HG03103 (cell line): ENCODE results near the gene SECTM1.
"Not testable (repeated sequence)": the region's sequence is repeated elsewhere in the genome, so short reads cannot be mapped to it uniquely, and the experiment has no call there.

Experiments used
- ATAC-seq: cut with Tn5 transposase; IDR thresholded peaks from one replicate; pipeline ENCODE4 v1.9.1; 2021; ENCODE audit warnings: low read depth; ENCODE audit not compliant: unreplicated experiment

The SECTM1 gene

DNA sequence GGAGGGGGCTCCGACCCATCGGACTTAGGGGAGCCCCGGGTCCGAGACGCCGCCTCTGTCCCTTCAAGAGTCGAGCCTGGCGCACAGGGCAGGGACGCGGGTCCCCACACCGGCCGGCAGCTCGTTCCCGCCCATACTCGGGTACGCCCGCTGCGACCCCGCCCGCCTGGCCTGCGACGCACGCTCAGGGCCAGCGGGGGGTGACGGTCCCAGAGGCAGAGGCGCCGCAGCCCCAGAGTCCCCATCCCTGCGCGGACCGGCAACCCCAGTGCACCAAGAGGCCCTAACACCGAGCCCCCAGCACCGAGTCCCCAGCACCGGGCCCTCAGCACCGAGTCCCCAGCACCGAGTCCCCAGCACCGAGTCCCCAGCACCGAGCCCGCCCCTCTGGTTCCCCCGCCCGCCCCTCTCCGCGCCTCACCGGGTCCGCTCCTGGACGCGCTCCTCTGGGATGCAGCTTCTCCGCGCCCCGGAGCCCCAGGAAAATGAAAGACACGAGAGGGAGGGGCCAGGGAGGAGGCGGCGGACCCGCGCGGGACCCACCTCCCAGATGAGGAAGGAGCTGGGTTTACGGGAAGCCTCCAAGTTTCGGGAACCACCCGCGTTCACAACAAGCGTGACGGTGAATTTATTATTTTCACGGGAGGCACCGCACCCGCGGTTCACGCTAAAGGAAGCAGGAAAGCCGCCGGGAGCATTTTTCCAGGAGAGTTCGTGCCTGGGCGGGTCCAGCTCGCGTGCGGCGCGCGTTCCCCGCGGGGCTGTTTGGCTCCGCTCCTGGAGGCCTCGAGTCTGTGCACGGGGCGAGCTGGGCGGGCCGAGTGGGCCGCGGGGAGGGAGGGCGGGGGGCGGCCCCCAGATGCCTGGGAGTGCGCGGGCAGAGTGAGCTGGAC lies at the start of gene SECTM1:
Gene SECTM1, minus strand, starts transcription at position 488 of the 893 bp plus-strand sequence. CDS start 6,526 bp downstream, outside the sequence.
- ATAC-seq = no peak

DNA sequence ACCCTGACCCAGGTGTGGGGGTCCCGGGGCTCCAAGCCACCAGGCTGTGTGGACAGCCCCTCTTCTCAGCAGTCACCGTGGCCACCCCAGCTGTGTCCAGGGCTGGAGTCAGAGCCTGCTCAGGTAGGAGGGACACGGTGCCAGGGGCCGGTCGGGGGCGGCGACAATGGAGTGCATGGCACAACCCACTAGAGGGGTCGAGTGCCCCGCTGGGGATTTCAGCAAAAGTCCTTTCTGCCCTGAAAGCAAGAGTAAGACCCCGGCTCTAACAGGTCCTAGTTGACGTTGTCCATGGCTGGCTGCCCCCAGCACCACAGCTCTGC lies 49.3 kb upstream of the SECTM1 start:
- ATAC-seq = no peak

DNA sequence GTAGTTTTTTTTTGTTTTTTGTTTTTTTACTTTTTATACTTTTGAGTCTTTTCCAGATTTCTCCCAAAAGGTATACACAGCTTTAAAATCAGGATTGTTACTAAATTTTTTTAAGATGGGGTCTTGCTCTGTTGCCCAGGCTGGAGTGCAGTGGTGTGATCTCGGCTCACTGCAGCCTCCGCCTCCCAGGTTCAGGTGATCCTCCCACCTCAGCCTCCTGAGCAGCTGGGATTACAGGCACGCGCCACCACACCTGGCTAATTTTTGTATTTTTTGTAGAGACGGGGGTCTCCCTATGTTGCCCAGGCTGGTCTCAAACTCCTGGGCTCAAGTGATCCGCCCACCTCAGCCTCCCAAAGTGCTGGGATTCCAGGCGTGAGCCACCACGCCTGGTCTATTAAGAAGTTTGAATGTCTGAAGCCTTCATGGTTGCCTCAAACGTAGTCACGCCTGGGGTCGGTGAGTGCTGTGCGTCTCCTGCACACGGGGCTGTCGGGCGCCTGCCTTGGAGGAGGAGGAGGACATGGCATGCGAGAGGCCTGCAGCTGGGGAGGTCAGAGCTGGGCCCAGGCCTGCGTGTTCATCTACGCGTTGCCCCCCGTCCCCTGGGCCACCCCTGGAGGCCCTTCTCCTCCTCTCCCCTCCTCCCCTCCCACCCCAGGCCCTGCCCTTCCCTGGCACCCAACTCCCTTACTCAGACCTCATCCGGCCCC lies 48.8 kb upstream of the SECTM1 start:
- not testable (repeated sequence) for ATAC-seq

DNA sequence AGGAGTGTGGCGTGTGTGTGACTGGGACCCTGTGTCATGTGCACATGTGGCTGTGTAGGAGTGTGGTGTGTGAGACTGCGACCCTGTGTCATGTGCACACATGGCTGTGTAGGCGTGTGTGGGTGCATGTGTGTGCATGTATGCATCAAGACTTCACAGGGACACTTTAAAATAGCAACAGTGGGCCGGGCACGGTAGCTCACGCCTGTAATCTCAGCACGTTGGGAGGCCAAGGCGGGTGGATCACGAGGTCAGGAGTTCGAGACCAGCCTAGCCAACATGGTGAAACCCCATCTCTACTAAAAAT lies 48.1 kb upstream of the SECTM1 start:
- ATAC-seq = not testable (repeated sequence)

DNA sequence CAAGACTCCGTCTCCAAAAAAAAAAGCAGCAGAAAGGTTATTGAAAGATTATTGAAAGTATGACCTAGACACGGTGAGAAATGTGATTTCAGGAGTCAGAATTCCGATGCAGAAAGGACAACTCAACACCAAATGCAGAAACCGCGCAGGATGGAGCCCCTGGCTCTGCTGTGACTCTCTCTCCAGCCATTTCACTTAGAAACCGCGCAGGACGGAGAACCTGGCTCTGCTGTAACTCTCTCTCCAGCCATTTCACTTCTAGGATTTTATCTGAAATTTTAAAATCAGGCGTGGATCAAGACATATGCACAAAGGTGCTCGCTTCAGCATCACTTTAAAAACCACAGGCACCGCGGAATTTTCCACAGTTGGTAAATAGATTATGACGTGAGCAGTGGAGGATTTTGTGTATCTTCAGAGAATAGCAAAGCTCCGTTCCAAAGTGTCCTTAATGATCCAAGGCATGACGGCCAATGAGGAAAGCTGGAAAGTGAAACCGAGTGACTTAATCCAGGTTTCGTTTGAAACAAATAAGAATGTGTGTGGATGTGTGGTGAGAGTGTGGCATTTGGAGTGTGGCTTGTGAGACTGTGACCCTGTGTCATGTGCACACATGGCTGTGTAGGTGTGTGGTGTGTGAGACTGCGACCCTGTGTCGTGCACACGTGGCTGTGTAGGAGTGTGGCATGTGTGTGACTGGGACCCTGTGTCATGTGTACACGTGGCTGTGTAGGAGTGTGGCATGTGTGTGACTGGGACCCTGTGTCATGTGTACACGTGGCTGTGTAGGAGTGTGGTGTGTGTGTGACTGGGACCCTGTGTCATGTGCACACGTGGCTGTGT lies 47.5 kb upstream of the SECTM1 start:
- ATAC-seq = no peak

DNA sequence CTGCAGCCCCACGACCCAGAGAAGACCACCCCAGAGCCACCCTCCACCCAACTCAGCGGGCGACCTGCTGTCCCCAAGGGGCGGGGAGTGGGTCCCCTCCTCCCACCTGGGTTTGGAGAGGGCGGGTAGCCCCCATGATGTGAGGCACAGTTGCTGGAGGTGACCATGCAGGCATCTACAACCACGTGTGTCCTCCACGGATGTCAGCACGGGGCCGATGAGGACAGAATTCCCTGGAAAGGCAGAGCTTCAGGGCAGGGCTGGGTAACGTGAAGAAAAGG lies 45.1 kb upstream of the SECTM1 start:
- ATAC-seq = no peak

DNA sequence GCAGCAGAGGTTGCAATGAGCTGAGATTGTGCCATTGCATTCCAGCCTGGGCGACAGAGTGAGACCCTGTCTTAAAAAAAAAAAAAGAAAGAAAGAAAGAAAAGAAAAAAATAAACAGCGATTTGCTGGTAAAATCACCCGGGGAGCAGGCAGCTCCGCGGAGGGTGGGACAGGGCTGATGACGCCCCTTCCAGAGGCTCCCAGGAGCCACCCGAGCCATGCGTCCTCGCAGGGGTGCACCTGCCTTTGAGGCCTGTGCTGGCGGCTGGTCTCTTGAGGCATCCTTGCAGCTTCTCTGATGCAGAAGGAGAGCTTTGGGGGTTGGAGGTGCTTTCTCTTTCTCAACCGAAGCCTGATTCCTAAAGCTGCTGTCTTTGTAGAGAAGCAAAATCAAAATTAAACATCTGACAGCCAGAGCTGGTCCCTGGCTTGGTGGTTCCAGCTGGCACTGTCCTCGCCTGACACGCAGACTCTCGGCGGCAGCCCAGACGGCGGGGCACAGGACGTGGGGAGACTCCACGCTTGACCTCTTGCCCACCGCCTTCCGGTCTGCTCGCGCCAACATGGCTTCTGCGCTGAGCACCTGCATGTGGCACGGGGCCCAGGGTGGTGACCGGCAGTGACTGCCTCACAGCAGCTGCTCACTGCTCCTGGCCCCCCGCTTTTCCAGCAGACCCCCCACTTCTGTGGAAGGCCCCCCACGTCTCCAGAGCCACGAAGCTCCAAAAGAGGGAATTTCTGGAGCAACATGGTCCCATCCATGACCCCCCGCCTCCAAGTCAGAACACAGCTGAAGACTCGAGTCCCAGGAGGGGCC lies 44.6 kb upstream of the SECTM1 start:
- no peak for ATAC-seq

DNA sequence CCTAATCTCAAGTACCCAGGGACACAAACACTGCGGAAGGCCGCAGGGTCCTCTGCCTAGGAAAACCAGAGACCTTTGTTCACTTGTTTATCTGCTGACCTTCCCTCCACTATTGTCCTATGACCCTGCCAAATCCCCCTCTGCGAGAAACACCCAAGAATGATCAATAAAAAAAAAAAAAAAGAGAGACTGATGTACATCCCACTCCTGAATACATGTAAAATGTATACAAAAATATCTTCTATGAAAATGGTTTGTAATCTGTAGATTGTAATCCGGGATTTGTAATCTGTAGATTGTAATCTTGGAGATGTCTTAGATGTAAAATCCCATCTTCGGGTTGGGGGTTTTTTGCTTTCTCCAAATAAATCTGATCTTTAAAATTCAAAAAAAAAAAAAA lies 43.7 kb upstream of the SECTM1 start:
- not testable (repeated sequence) for ATAC-seq

DNA sequence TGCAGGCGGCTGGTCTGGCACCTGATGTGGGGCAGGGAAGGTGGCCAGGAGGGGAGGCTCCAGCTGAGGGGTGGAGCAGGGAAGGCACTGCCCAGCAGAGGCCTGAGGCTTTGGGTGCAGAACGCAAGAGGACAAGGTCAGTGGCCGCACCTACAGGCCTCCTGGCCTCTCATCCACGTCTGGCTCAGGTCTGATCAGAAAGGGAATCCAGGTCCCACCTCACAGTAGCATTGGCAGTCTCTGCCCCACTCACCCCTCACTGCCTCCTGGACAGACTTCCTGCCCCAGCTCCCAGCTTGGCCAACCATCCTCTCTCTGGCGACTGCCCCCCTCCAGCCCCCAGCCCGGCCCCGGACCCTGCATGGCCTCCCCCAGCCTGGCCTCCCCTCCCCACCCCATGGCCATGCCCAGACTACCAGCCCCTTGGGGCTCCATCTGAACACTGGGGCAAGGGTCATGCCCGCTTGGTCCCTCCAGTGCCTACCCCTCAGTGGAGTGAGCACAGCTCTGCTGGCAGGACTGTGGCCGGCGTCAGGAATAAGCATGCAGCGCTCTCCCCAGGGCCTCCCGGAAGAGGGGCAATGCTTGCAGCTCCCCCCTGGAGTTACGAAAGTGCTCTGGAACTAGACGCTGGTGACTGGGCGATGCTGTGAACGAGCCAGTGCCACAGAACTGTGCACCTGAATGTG lies 42.6 kb upstream of the SECTM1 start:
- no peak for ATAC-seq

DNA sequence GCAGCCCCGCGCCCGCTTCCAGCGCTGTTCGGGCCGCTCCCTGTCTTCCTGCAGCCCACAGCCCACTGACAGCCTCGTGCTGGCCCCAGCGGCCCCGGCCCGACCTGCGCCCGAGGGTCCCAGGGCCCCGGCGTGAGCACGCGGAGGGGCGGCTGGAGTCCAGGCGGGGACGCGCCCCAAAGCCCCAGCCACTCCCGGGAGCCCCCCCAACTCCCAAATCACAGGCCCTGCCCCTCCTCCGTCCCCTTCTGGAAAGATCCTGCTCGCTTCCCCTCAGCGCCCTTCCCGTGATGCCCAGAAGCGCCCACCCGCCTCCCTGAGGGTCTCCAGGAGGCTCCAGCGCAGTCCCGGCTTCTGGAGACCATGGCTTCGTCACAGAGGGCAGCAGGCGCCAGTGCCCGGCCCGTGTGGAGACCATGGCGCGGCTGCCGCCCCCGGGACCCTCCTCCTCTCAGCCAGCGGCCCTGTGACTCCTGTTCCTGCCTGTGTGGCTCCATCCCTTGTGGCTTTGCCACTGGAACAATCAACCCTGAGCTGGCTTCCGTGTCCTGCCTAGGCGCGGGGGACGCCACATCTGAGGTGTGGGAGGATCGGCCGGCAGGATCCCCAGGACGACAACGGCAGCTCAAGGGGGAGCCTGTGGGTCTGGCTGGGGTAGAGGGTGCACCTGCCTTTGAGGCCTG lies 41.9 kb upstream of the SECTM1 start:
- ATAC-seq = no peak

DNA sequence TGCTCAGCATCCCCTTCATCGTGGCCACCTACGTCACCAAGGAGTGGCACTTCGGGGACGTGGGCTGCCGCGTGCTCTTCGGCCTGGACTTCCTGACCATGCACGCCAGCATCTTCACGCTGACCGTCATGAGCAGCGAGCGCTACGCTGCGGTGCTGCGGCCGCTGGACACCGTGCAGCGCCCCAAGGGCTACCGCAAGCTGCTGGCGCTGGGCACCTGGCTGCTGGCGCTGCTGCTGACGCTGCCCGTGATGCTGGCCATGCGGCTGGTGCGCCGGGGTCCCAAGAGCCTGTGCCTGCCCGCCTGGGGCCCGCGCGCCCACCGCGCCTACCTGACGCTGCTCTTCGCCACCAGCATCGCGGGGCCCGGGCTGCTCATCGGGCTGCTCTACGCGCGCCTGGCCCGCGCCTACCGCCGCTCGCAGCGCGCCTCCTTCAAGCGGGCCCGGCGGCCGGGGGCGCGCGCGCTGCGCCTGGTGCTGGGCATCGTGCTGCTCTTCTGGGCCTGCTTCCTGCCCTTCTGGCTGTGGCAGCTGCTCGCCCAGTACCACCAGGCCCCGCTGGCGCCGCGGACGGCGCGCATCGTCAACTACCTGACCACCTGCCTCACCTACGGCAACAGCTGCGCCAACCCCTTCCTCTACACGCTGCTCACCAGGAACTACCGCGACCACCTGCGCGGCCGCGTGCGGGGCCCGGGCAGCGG lies 41.2 kb upstream of the SECTM1 start:
- no peak for ATAC-seq

DNA sequence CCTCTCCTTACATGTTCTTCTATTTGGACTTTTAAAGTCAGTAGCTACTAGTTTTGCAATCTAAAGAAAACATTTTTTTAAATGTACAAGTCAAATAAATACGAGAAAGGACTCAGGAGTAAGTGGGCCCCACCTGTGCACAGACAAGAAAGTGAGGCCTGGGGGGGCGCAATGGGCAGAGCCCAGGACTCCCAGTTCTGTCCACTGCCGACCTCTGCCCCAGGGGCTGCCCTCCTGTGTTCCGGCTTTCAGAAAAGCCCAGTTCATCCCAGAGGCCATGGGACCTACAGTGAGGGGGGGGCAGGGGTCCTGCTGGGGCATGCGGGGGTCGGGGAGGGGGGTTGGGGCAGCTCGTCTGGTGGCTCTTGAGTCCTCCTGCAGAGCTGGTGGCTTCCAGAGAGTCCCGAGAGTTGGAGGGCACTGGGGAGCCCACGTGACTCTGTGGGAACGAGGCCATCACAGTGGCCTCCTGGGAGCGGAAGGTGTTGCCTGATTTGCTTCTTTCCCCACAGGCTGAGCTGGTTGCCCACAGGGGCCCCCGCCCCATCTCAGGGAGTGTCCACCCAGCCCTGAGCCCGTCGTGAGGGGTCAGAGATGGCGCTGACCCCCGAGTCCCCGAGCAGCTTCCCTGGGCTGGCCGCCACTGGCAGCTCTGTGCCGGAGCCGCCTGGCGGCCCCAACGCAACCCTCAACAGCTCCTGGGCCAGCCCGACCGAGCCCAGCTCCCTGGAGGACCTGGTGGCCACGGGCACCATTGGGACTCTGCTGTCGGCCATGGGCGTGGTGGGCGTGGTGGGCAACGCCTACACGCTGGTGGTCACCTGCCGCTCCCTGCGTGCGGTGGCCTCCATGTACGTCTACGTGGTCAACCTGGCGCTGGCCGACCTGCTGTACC lies 40.4 kb upstream of the SECTM1 start:
- no peak for ATAC-seq

DNA sequence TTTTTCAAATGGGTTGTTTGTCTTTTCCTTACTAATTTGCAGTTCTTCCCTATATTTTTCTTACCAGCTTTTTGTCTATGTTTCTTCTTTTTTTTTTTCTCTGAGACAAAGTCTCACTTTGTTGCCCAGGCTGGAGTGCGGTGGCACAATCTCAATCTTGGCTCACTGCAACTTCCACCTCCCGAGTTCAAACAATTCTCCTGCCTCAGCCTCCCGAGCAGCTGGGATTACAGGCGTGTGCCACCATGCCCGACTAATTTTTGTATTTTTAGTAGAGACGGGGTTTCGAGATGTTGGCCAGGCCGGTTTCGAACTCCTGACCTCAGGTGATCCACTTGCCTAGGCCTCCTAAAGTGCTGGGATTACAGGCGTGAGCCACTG lies 39.5 kb upstream of the SECTM1 start:
- ATAC-seq = not testable (repeated sequence)

DNA sequence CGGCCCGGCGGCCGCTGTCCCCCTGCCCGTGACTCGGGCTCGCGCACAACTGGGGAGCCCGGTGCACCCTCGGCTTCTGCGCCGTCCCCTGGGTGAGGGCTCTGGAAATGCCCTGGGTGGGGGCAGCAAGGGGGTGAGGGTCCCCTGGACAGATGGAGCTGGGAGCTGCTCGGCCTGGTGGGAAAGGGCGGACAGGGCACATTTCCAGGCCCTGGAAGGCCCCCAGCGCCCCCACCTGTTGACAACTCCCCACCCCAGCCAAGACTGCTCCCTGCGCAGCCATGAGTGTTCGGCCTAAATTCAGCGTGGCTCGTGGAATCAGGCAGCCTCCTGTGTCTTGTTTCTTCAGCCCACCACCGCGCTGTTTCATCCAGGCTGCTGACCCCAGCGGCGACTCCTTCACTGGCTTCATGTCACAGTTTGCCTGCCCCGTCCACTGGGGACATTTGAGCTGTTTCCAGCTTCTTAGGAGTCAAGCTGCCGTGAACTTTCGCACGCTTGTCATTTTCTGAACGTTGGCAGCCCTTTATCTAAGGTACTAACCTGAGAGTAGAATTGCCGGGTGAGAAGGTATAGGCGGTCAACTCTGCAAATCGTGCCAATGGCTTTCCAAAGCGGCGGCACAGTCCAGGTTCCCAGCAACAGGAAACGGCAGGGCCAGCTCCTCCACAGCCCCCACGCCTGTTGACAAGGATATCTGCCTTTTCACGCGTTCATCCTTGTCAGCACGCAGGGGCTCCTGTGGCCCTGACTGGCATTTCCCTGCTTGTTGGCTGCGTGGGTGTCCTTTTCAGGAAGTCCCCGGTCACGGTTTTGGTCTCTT lies 38.9 kb upstream of the SECTM1 start:
- no peak for ATAC-seq

DNA sequence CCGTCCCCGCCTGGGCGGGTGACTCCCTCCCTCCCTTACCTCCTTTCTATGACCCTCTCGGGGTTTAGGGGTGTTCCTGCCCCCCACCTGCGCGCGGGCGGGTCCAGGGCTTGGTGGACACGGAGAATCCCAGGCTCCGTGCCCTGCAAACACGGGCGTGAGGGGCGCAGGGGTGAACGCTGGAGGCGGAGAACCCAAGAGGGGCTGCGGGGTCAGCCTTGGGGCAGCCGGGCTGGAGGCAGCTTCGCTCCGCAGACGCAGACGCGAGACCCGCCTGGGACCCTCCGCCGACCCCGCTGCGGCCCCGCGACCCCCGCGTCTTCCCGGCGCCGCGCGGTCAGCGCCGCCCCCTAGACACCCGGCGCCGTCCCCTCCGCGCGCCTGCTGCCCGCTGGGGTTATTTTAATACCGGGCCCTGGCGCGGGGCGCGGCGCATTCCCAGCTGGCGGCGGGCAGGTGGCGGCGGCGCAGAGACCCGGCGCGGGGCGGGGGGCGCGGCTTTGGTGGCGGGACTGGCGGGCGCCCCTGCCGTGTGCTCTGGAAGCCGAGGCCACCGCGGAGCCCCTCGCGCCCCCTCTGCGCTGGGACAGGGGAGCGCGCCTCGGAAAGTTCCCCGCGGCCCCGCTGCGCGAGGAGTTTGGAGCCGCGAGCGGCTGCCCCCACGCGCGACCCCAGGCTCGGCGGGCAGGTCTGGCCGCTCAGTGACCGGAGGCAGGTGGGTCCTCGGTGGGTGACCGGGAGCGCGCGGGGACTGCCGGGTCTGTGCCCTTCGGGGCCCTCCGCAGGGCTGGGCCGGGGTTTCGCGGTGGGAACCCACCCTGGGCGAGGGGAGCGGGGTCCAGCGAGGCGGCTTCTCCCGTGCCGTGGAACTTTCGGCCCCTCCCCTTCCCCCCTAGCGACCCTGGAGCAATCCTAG lies 38.0 kb upstream of the SECTM1 start, which contains the start of gene UTS2R:
Gene UTS2R, plus strand, starts transcription at position 433 of the 916 bp plus-strand sequence. CDS start 2,560 bp downstream, outside the sequence.
- no peak for ATAC-seq
